GM13976 (cell line): ENCODE data around the gene ENTHD1.

Source experiments
- DNase-seq: peaks from one replicate; pipeline ENCODE4 v3.0.0; 2012; ENCODE audit warnings: low spot score
- in situ Hi-C: fragments of 300-500 bp; cut with MboI; formaldehyde crosslinking; loops from one replicate; pipeline ENCODE4 v1.12.0; 2022; ENCODE audit warnings: low sequenced_read_pairs, mixed read lengths, inconsistent platforms; ENCODE audit not compliant: unreplicated experiment
- TF ChIP-seq, protein P1 (sequence below): IDR thresholded peaks from 2 replicates; pipeline ENCODE4 v1.5.1; 2012; ENCODE audit warnings: borderline replicate concordance, mild to moderate bottlenecking; ENCODE audit not compliant: insufficient read depth; ENCODE audit errors: extremely low read depth, missing control alignments, control extremely low read depth

Gene ENTHD1

DNA sequence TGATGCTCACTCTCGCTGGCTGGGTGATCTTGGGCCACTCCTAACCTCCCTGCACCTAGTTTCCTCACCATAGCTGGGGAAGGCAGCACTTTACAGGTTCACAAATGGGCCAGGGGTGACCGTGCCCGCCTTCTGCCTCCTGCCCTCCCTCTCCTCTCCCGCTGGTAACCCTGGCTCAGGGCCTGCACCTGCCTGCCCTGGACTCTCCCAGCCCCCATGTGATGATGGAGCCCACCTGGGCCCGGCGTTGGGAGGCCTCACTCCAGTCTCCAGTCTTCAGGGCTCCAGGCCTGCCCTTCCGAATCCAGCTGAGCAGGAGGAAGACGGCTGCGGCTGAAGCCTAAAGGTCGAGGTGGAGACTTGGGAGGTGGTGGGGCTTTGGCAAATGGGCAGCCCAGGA lies 170.1 kb downstream of the ENTHD1 start:
- no peak for DNase-seq
- in situ Hi-C loops: no loop called here
- TF ChIP-seq, protein P1, sequence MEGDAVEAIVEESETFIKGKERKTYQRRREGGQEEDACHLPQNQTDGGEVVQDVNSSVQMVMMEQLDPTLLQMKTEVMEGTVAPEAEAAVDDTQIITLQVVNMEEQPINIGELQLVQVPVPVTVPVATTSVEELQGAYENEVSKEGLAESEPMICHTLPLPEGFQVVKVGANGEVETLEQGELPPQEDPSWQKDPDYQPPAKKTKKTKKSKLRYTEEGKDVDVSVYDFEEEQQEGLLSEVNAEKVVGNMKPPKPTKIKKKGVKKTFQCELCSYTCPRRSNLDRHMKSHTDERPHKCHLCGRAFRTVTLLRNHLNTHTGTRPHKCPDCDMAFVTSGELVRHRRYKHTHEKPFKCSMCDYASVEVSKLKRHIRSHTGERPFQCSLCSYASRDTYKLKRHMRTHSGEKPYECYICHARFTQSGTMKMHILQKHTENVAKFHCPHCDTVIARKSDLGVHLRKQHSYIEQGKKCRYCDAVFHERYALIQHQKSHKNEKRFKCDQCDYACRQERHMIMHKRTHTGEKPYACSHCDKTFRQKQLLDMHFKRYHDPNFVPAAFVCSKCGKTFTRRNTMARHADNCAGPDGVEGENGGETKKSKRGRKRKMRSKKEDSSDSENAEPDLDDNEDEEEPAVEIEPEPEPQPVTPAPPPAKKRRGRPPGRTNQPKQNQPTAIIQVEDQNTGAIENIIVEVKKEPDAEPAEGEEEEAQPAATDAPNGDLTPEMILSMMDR: no peak

DNA sequence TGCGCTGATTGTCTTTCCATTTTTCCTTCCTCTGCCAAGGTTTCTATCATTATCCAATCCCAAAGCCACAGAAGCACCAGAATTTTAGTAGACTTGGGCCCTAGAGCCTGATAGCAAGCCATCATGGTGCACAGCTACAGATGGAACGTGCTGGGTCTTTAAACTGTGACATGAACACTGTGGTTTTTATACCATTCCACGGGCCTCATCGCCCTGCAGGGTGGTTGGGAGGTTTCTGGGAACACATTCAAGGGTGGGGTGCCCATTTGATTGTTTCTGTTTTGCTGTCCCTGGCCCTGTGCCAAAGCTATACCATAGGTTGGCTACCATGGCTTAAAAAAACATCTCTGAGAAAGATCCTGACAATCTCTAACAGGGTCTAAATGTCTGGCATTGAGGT lies 171.1 kb downstream of the ENTHD1 start:
- in situ Hi-C loops: no loop called here
- DNase-seq: no peak
- TF ChIP-seq, protein P1: no peak

DNA sequence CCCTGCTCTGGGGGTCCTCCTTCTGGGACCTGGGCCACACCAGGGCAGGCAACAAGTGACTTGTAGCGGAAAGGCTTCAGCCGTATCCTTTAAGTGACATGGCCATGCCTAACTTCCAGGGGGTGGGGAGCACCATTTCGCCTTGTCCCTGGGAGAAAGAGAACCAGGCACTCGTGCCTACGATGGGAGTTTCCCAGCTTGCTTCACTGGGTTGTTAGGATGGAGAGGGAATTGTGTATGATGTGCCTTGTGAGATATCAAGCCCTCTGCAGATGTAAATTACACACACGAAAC lies 171.6 kb downstream of the ENTHD1 start:
- in situ Hi-C loops: no loop called here
- TF ChIP-seq, protein P1: no peak
- no peak for DNase-seq

DNA sequence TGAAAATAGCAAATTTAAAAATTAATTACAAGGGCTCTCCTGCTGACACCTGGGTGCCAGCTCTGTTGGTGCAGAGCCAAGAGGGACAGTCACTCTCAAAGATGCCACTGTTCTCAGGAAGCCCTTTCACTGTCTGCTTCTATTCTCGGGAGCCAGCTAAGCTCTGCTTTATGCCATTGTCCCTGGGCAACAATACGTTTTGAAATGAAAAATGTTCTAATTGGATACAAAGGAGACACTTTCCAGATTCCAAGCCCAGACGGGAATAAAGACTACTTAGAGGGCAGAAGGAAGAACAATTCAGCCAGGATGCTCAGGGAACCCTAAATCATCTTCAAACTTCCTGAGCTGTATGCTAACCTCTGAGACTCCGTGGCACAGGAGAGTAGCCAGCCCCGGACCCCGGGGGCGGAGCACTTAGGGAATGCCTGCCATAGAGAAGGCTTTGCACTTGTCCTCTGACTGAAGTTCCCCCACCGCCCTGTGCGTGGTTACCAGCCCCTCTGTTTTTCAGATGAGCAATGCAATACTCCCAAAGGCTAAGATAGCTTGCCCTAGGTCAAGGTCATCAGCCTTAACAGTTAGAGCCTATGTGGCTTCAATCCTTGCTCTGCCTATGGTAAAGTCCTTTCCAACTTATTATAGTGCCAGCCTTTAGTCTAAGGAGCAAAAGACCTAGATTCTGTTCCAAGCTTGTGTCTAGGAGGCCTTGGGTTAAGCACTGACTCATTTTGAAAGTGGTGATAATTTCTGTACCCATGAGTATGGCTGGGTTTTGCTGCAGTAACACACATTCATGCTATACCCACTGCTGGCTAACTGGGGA lies 172.1 kb downstream of the ENTHD1 start:
- TF ChIP-seq, protein P1: no peak
- in situ Hi-C loops: no loop called here
- DNase-seq: no peak

DNA sequence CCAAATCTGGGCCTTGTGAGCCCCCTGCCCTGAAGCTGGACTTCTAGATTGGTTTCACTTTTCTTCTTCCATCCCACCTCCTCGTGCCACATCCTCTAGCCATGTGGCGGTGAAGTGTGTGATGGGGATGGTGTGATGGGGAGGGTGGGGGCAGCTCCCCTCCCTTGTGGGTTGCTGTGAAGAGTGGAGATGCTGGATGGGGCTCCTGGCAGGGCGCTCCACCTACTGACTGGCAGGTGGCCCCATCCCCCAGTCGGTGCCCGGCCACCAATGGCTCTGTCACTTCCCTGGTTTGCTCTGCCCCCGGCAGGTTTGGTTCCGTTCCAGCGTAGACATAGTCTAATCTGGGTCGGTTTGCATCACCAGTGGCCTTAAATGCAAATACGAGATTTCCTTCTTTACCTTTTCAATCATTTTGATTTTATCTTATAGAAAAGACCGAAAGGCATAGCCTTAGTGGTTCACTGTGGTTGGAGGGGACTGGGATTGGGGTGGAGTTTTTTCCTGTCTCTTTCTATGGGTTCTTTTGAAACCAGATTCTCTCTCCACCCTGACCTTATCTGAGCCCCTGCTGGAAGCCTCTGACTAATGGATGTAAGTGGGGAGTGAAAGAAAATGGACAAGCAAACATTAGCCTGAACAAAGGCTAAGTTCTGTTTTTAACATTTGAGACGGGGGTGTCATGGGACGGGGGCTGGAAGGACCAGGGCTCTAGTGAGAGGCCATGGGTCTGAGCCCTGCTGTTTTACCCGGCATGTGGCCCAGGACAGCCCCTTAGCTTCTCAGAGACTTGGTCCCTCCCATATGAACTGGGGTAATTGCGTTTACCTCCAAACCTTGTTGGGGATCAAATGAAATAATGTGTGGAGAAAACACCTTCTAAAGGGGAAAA lies 173.8 kb downstream of the ENTHD1 start:
- DNase-seq: no peak
- in situ Hi-C loops: no loop called here
- TF ChIP-seq, protein P1: no peak

DNA sequence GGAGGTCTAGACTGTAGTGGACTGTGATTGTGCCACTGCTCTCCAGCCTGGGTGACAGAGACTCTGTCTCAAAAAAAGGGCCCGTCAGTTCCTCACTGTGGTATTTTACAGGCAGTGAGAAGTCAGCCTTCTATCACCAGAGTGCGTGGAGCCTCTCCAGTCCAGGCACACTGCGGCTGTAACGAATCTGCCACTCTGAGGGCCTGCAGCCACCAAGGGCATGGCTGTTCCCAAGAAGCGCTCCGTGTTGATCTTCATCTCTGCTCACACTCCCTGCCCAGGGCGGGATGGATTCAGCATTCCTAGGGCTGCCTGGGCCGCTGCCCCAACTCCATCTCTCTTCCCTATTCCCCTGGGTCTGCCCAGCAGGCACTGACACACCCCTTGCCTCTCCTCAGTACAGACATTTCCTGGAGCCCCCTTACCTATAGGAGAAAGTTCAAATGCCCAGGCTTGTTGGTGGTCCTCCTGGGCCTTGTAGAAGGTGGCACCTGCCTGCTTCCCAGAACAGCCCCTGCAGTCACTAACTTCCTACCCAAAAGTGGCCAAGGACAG lies 174.6 kb downstream of the ENTHD1 start:
- in situ Hi-C loops: no loop called here
- no peak for DNase-seq
- TF ChIP-seq, protein P1: no peak
